ENCODE results near the gene COL18A1. TPM values are rescaled to one million over a fixed set of nuclear protein-coding genes. Genes with fewer than 3 reads are reported as not detected.

The COL18A1 gene
- total and polyA plus RNA-seq, 2 of the 8 experiments (the other 6 are each of a cell fraction or from before 2014, with no cell fraction given): 145 to 201 TPM

- Histone ChIP-seq H4K20me1 (replicated peaks in 1 of 2; ENCODE audit: control insufficient read depth in 1 of 2, insufficient read depth in 2 of 2, low read length in 2 of 2) (peaks cover 4 to 23% of the 10 kb centered on the region in 2 experiments), H3K4me3 (ENCODE audit: extremely low read depth in 1 of 4, insufficient read depth in 2 of 4, low read depth in 3 of 4, low read length in 4 of 4) (no peak overlapping the region), H3K18ac (ENCODE audit: extremely low read depth, low read length) (no peak overlapping the region), H3K9me3 (ENCODE audit: insufficient read depth in 2 of 2, low read depth in 1 of 2, low read length in 1 of 2) (peaks cover 3 to 4% of the 10 kb centered on the region in 2 experiments; a peak in 2 of 4 replicates), H3K14ac (ENCODE audit: insufficient read length) (no peak overlapping the region), H3K4me1 (replicated peaks in 1 of 4; ENCODE audit: control insufficient read depth in 3 of 4, insufficient read depth in 4 of 4, low read length in 3 of 4) (peaks cover 0 to 5% (median 3%) of the 10 kb centered on the region in 4 experiments; a peak in 4 of 7 replicates), H2BK120ac (replicated peaks; ENCODE audit: low read depth, low read length) (no peak overlapping the region), H3K4ac (replicated peaks; ENCODE audit: insufficient read length, low read depth, low read length) (no peak overlapping the region), H3K23me2 (ENCODE audit: low read depth, low read length) (peaks cover 2% of the 10 kb centered on the region; the same call in 1 of the 2 replicates), H3K9ac (replicated peaks in 1 of 4; ENCODE audit: extremely low read depth in 1 of 4, low read depth in 3 of 4, low read length in 3 of 4) (no peak overlapping the region), H3K79me2 (ENCODE audit: control insufficient read depth in 1 of 2, insufficient read depth in 2 of 2, low read length in 2 of 2) (no peaks in the 10 kb centered on the region), H3K27ac (ENCODE audit: low read depth, low read length) (no peak overlapping the region), H3K4me2 (ENCODE audit: insufficient read depth in 1 of 2, low read depth in 2 of 2, low read length in 2 of 2) (no peak overlapping the region), H2BK5ac (ENCODE audit: low read depth, low read length) (no peak overlapping the region), H4K8ac (ENCODE audit: extremely low read depth, insufficient read depth, low read length) (no peak overlapping the region; the same call in 1 of the 2 replicates), H2BK15ac (ENCODE audit: low read length) (no peak overlapping the region), H3K56ac (replicated peaks; ENCODE audit: insufficient read length, low read depth, low read length) (no peak overlapping the region), H4K91ac (replicated peaks; ENCODE audit: insufficient read length, low read length) (no peak overlapping the region), H3K36me3 (ENCODE audit: control insufficient read depth in 2 of 4, insufficient read depth in 4 of 4, low read length in 3 of 4) (peaks cover 14 to 64% (median 40%) of the 10 kb centered on the region in 4 experiments), H3K79me1 (ENCODE audit: low read depth, low read length) (peaks cover 2% of the 10 kb centered on the region; the same call in 1 of the 2 replicates), H3K27me3 (replicated peaks in 1 of 4; ENCODE audit: control insufficient read depth in 3 of 4, extremely low read depth in 1 of 4, insufficient read depth in 3 of 4, low read length in 3 of 4) (no peaks in the 10 kb centered on the region), H2BK20ac (ENCODE audit: low read length) (no peak overlapping the region), H4K5ac (ENCODE audit: insufficient read length, low read depth, low read length) (no peak overlapping the region), H2BK12ac (ENCODE audit: low read depth, low read length) (no peak overlapping the region), H2AK5ac (ENCODE audit: low read depth, low read length) (no peak overlapping the region), H3K23ac (ENCODE audit: insufficient read length) (no peak overlapping the region), H2AFZ (ENCODE audit: low read length) (no peak overlapping the region)
- no peak for TF ChIP-seq SP4 (IDR thresholded peaks at IDR 0.05; ENCODE audit: low read length)
- no peak for TF ChIP-seq RAD21 (IDR thresholded peaks at IDR 0.05 in 1 of 2, conservative IDR thresholded peaks at IDR 0.05 in 1 of 2; ENCODE audit: low read depth in 2 of 2, low read length in 2 of 2)
- WGBS, 2 experiments (ENCODE audit: extremely low coverage in 1 of 2, insufficient coverage in 1 of 2, insufficient read length in 1 of 2, insufficient replicate concordance in 2 of 2, low coverage in 1 of 2, low lambda C conversion rate in 2 of 2, missing lambda C conversion rate in 1 of 2): 86% methylated on average over 29 of the region's 40 CpGs; no CpG with 5 or more reads in 1 of the 2 experiments
- DNase-seq (ENCODE audit: low read depth in 1 of 2, low spot score in 2 of 2) (no peak), FAIRE-seq (no peak)
- CTCF ChIA-PET (ENCODE audit: partially characterized antibody): interaction anchor here (0.5 to 1.9 kb wide), 8 partner anchors 10 to 499 kb away, joined by 3 to 7 read pairs (median 4); no protein-coding TSS in a partner anchor
- POLR2A ChIA-PET (ENCODE audit: partially characterized antibody): interaction anchor here (0.8 to 1.7 kb wide), 6 partner anchors 9 to 188 kb away, joined by 3 to 7 read pairs (median 4); no protein-coding TSS in a partner anchor
Measured at GRCh38 chr21:45482899-45483821, 78.2 kb downstream of the COL18A1 start.

Measured in H1 (cell line).